Heart left ventricle (tissue), 16 donors: Measurements from ENCODE around the gene TBC1D19. TPM values are rescaled to one million over a fixed set of nuclear protein-coding genes. Genes with fewer than 3 reads are reported as not detected.

Source experiments
- ATAC-seq, 4 donors: fragments of 200-7000 bp; cut with Tn5 transposase; one replicate each; pipeline ENCODE4 v1.9.1; 2020 to 2022; ENCODE audit warnings: moderate library complexity in 4 of 4, mild to moderate bottlenecking in 3 of 4, moderate number of reproducible peaks in 1 of 4
- DNase-seq, 5 donors: peaks; one replicate each; pipeline ENCODE4 v3.0.0-alpha.2; 2020
- H3K27ac ChIP-seq, 12 donors: fragments of 200-600 bp; sonication (generic) in 4 of 12; one replicate each; pipeline versions ENCODE4 v1.5.0 to v1.8.0; 2016 to 2022; ENCODE audit warnings: mild to moderate bottlenecking in 2 of 12
- H3K27me3 ChIP-seq, 9 donors: fragments of 200-600 bp; sonication (generic) in 2 of 9; one replicate each; pipeline versions ENCODE4 v1.5.1 to v1.8.0; 2016 to 2022; ENCODE audit warnings: mild to moderate bottlenecking in 3 of 9
- H3K36me3 ChIP-seq, 9 donors: fragments of 200-600 bp; sonication (generic) in 2 of 9; one replicate each; pipeline versions ENCODE4 v1.5.0 to v1.8.0; 2018 to 2022; ENCODE audit warnings: mild to moderate bottlenecking in 2 of 9
- H3K4me1 ChIP-seq, 12 donors: fragments of 200-600 bp; sonication (generic) in 4 of 12; one replicate each; pipeline versions ENCODE4 v1.5.0 to v1.8.0; 2016 to 2022; ENCODE audit warnings: mild to moderate bottlenecking in 3 of 12
- H3K4me3 ChIP-seq, 12 donors: fragments of 200-600 bp; sonication (generic) in 4 of 12; one replicate each; pipeline versions ENCODE4 v1.5.0 to v1.8.0; 2017 to 2022; ENCODE audit warnings: mild to moderate bottlenecking in 9 of 12, moderate library complexity in 4 of 12
- H3K9me3 ChIP-seq, 12 donors: fragments of 200-600 bp; sonication (generic) in 4 of 12; one replicate each; pipeline versions ENCODE4 v1.5.0 to v1.8.0; 2016 to 2022; ENCODE audit warnings: mild to moderate bottlenecking in 1 of 12
- CTCF ChIP-seq, 12 donors: fragments of 200-600 bp; sonication (generic) in 4 of 12; IDR thresholded peaks; one replicate each; pipeline versions ENCODE4 v1.5.0 to v1.8.0; 2018 to 2022; ENCODE audit warnings: antibody characterized with exemption in 12 of 12, mild to moderate bottlenecking in 5 of 12
- POLR2A ChIP-seq, 2 donors: fragments of 450-650 bp; IDR thresholded peaks; one replicate each; pipeline ENCODE4 v1.6.1; 2017; ENCODE audit warnings: antibody characterized with exemption in 2 of 2, mild to moderate bottlenecking in 2 of 2, moderate library complexity in 2 of 2
- WGBS, 4 donors: extraction: QIAGEN DNeasy Blood & Tissue Kit in 2 of 4; methylation state at CpG; one replicate each; pipeline versions ENCODE4 v1.1.5 to v1.1.7; 2013 to 2018; 5-methylcytosine and 5-hydroxymethylcytosine counted together
- intact Hi-C, 10 donors: fragments of 100-400 bp; cut with DNase I; formaldehyde crosslinking; loops; one replicate each; pipeline versions ENCODE4 v1.11.1 to v1.14.2; 2022
- polyA plus RNA-seq, 2 donors: library from polyadenylated mRNA; stranded (reverse); fragments of 200-250 nt; gene quantifications; one replicate each; pipeline ENCODE4 v1.2.3, GENCODE V29; 2013
- total RNA-seq, 9 donors: library from RNA; depleted of rRNA in 2 of 9; stranded (reverse); fragments of >200 nt in 2 of 9; fragmentation: NEBNext Ultra II Directional in 3 of 9; extraction: Animal tissue kit (Norgen Biotek cat#: 25700) in 3 of 9; gene quantifications; one replicate each; pipeline versions ENCODE4 v1.1.0 to v1.2.4, GENCODE V29; 2016 to 2023
- donor health status: ischemic (EF 13 %, LVEDD 7.1; RV severe dilation, severe dysfunction).
- donor health status: healthy with polysubstance abuse.
- donor health status: DM: no; HTN: yes; CAD: no.
- donor health status: DM: no; HTN: no; CAD: no.
- donor health status: ischemic (EF 25% LVEDD 6.9; RV normal size, moderate dysfunction).
- donor health status: ischemic (EF 25% LVEDD 5.7; RV mildly dilated, moderate dysfunction).
- donor health status: healthy.
- donor health status: DM: yes; HTN: yes; CAD: no.
- donor health status: ischemic (EF 35%, LVEDD 5.7; RV mildly dilated, moderate dysfunction).
- donor health status: nonischemic (EF 11% LVEDD 7.7; RV severe dilation, severe dysfunction).
- donor health status: DM: yes; HTN: yes; CAD: no.
- donor health status: PGD.
- donor health status: ischemic (EF 29% LVEDD 5.4; RV normal size, mild dysfunction).
- donor health status: nonischemic (EF 23%, LVEDD 6.1; RV moderate dilation, normal function).

Gene TBC1D19
- total and polyA plus RNA-seq, 11 donors: 1.7 to 10.9 (median 9.2) TPM

GRCh38 chr4:26736621-26737020 is 152.7 kb downstream of the TBC1D19 start:
- intact Hi-C loops: no loop called here
- H3K36me3 ChIP-seq: peaks cover 0 to 6% (median 0%) of the 10 kb centered on the region in 9 donors
- TF ChIP-seq POLR2A (IDR thresholded peaks at IDR 0.05): no peak
- peaks cover 0 to 5% (median 0%) of the 10 kb centered on the region in 12 donors for H3K4me1 ChIP-seq
- DNase-seq (no peak), ATAC-seq (no peak)
- 77 to 92% (median 82%) methylated on average over 1 of the region's 1 CpG for WGBS, 4 donors
- no peak overlapping the region for H3K4me3 ChIP-seq
- H3K9me3 ChIP-seq: no peaks in the 10 kb centered on the region
- no peaks in the 10 kb centered on the region for H3K27me3 ChIP-seq
- H3K27ac ChIP-seq: no peak overlapping the region

- Histone ChIP-seq H3K27ac (no peak overlapping the region), H3K27me3 (no peaks in the 10 kb centered on the region), H3K4me1 (peaks cover 0 to 6% (median 0%) of the 10 kb centered on the region in 12 donors), H3K9me3 (no peaks in the 10 kb centered on the region), H3K4me3 (no peak overlapping the region), H3K36me3 (peaks cover 0 to 8% (median 0%) of the 10 kb centered on the region in 9 donors)
- intact Hi-C loops: no loop called here
- 72 to 78% (median 77%) methylated on average over 1 of the region's 1 CpG for WGBS, 4 donors
- TF ChIP-seq CTCF (IDR thresholded peaks at IDR 0.05) (no peak), POLR2A (IDR thresholded peaks at IDR 0.05) (no peak)
- DNase-seq (no peak), ATAC-seq (no peak)
These were observed 153.5 kb downstream of the TBC1D19 start for GRCh38 chr4:26737385-26737784.

GRCh38 chr4:26741491-26741871 is 157.6 kb downstream of the TBC1D19 start:
- intact Hi-C loops: no loop called here
- 36 to 61% (median 49%) methylated on average over 2 of the region's 2 CpGs for WGBS, 4 donors
- peak overlapping the region in 3 of 12 donors; percentile 4 to 5 (median 5) for H3K27ac ChIP-seq
- H3K4me1 ChIP-seq: peaks cover 0 to 6% (median 0%) of the 10 kb centered on the region in 12 donors
- peaks cover 0 to 21% (median 2%) of the 10 kb centered on the region in 12 donors for H3K9me3 ChIP-seq
- no peak for TF ChIP-seq CTCF (IDR thresholded peaks at IDR 0.05)
- TF ChIP-seq POLR2A (IDR thresholded peaks at IDR 0.05): no peak
- H3K4me3 ChIP-seq: no peak overlapping the region
- DNase-seq (no peak), ATAC-seq (peak in 2 of 4 donors; percentile 34 to 37)
- H3K27me3 ChIP-seq: no peaks in the 10 kb centered on the region
- peaks cover 0 to 20% (median 0%) of the 10 kb centered on the region in 9 donors for H3K36me3 ChIP-seq

- peaks cover 0 to 47% (median 0%) of the 10 kb centered on the region in 9 donors for H3K36me3 ChIP-seq
- no peaks in the 10 kb centered on the region for H3K27me3 ChIP-seq
- DNase-seq (no peak), ATAC-seq (no peak)
- H3K4me1 ChIP-seq: peaks cover 0 to 16% (median under 1%) of the 10 kb centered on the region in 12 donors
- 90 to 95% (median 94%) methylated on average over 5 of the region's 5 CpGs for WGBS, 4 donors
- H3K9me3 ChIP-seq: peaks cover 0 to 21% (median 2%) of the 10 kb centered on the region in 12 donors
- no peak for TF ChIP-seq POLR2A (IDR thresholded peaks at IDR 0.05)
- no peak for TF ChIP-seq CTCF (IDR thresholded peaks at IDR 0.05)
- intact Hi-C loops: no loop called here
- no peak overlapping the region for H3K4me3 ChIP-seq
- H3K27ac ChIP-seq: no peak overlapping the region
These were observed 162.9 kb downstream of the TBC1D19 start for GRCh38 chr4:26746802-26747213.

GRCh38 chr4:26748811-26749210 is 164.9 kb downstream of the TBC1D19 start:
- ATAC-seq: no peak
- Histone ChIP-seq H3K27me3 (no peaks in the 10 kb centered on the region), H3K4me1 (peaks cover 0 to 16% (median 7%) of the 10 kb centered on the region in 12 donors), H3K4me3 (no peak overlapping the region), H3K9me3 (peaks cover 0 to 11% (median 2%) of the 10 kb centered on the region in 12 donors), H3K36me3 (peaks cover 0 to 31% (median 0%) of the 10 kb centered on the region in 9 donors), H3K27ac (no peak overlapping the region)
- DNase-seq: no peak
- TF ChIP-seq POLR2A (IDR thresholded peaks at IDR 0.05): no peak
- no peak for TF ChIP-seq CTCF (IDR thresholded peaks at IDR 0.05)
- intact Hi-C loops: no loop called here
